GM18858 (cell line): Measurements from ENCODE around the gene RASA4B.
"Not testable (repeated sequence)": the region's sequence is repeated elsewhere in the genome, so short reads cannot be mapped to it uniquely, and the experiment has no call there.

Source experiments
- ATAC-seq: cut with Tn5 transposase; IDR thresholded peaks from one replicate; pipeline ENCODE4 v1.9.1; 2021; ENCODE audit not compliant: unreplicated experiment

RASA4B gene

GRCh38 chr7:102474736-102475435 lies 42.7 kb downstream of the RASA4B start:
- ATAC-seq = not testable (repeated sequence)

GRCh38 chr7:102474116-102474515 lies 43.5 kb downstream of the RASA4B start:
- ATAC-seq = not testable (repeated sequence)

GRCh38 chr7:102473271-102473991 lies 44.1 kb downstream of the RASA4B start:
- ATAC-seq = no peak

- no peak for ATAC-seq
Measured at GRCh38 chr7:102472126-102473041, 45.2 kb downstream of the RASA4B start.

GRCh38 chr7:102471791-102472125 lies 45.8 kb downstream of the RASA4B start:
- no peak for ATAC-seq

GRCh38 chr7:102469972-102470825 lies 47.4 kb downstream of the RASA4B start:
- no peak for ATAC-seq

GRCh38 chr7:102469351-102469971 lies 48.1 kb downstream of the RASA4B start:
- ATAC-seq = no peak

- ATAC-seq = no peak
Measured at GRCh38 chr7:102468478-102469350, 48.9 kb downstream of the RASA4B start.

GRCh38 chr7:102467581-102468477 lies 49.7 kb downstream of the RASA4B start:
- no peak for ATAC-seq

- no peak for ATAC-seq
Measured at GRCh38 chr7:102466097-102466496, 51.5 kb downstream of the RASA4B start.

GRCh38 chr7:102464577-102465280 lies 52.8 kb downstream of the RASA4B start, which contains the start of the genes ALKBH4 and LRWD1:
Gene ALKBH4 (minus strand): TSS chr7:102464863. CDS start chr7:102464836, 27 bp downstream.
Gene LRWD1 (plus strand): TSS chr7:102464984. CDS start chr7:102465081, 97 bp downstream.
- ATAC-seq = peak; percentile 72

- ATAC-seq = no peak
Measured at GRCh38 chr7:102463841-102464576, 53.6 kb downstream of the RASA4B start.

GRCh38 chr7:102460467-102460866 lies 57.1 kb downstream of the RASA4B start:
- ATAC-seq = no peak

GRCh38 chr7:102459221-102459844 lies 58.2 kb downstream of the RASA4B start:
- no peak for ATAC-seq

- ATAC-seq = no peak
Measured at GRCh38 chr7:102457352-102457924, 60.1 kb downstream of the RASA4B start.

- ATAC-seq = no peak
Measured at GRCh38 chr7:102456327-102456726, 61.2 kb downstream of the RASA4B start.
